H9 (cell line): ENCODE data around the gene MAP2K7. TPM values are rescaled to one million over a fixed set of nuclear protein-coding genes. Genes with fewer than 3 reads are reported as not detected.

Experiments
- DNase-seq: peaks from one replicate; pipeline ENCODE4 v3.0.0-alpha.2; 2017
- H2AFZ ChIP-seq: one replicate; pipeline ENCODE4 v1.6.1; 2013; ENCODE audit warnings: mild to moderate bottlenecking, low read length, control low read depth, moderate library complexity
- H2AK5ac ChIP-seq: 2 replicates; pipeline ENCODE4 v1.6.1; 2013; ENCODE audit warnings: low read length, control low read depth, mixed read lengths; ENCODE audit not compliant: insufficient read length
- H2BK120ac ChIP-seq: one replicate; pipeline ENCODE4 v1.6.1; 2013; ENCODE audit warnings: low read depth, mild to moderate bottlenecking, low read length, control low read depth, inconsistent platforms; ENCODE audit not compliant: poor library complexity, severe bottlenecking
- H2BK12ac ChIP-seq: 2 replicates; pipeline ENCODE4 v1.6.1; 2013; ENCODE audit warnings: low read length, control low read depth, mixed read lengths, low read depth; ENCODE audit not compliant: insufficient read length
- H2BK15ac ChIP-seq: 2 replicates; pipeline ENCODE4 v1.6.1; 2013; ENCODE audit warnings: low read depth, low read length, control low read depth
- H2BK20ac ChIP-seq: one replicate; pipeline ENCODE4 v1.6.1; 2013; ENCODE audit warnings: low read depth, mild to moderate bottlenecking, low read length, control low read depth, inconsistent platforms; ENCODE audit not compliant: poor library complexity, severe bottlenecking
- H2BK5ac ChIP-seq: 2 replicates; pipeline ENCODE4 v1.6.1; 2013; ENCODE audit warnings: low read length, control low read depth, mixed read lengths; ENCODE audit not compliant: insufficient read length
- H3K14ac ChIP-seq: 2 replicates; pipeline ENCODE4 v1.6.1; 2013; ENCODE audit warnings: low read length, control low read depth; ENCODE audit not compliant: insufficient read depth
- H3K18ac ChIP-seq: 2 replicates; pipeline ENCODE4 v1.6.1; 2013; ENCODE audit warnings: low read depth, mild to moderate bottlenecking, mixed read lengths, low read length, control low read depth; ENCODE audit not compliant: insufficient read length
- H3K23ac ChIP-seq: 2 replicates; pipeline ENCODE4 v1.6.1; 2013; ENCODE audit warnings: low read length, control low read depth, mixed read lengths, low read depth; ENCODE audit not compliant: insufficient read length
- H3K23me2 ChIP-seq: 2 replicates; pipeline ENCODE4 v1.6.1; 2013; ENCODE audit warnings: low read depth, mild to moderate bottlenecking, mixed read lengths, low read length, control low read depth; ENCODE audit not compliant: insufficient read length, poor library complexity, severe bottlenecking
- H3K27ac ChIP-seq: 2 replicates; pipeline ENCODE4 v1.5.1; 2013; ENCODE audit warnings: low read length, control low read depth, mixed read lengths, low read depth; ENCODE audit not compliant: insufficient read length
- H3K27me3 ChIP-seq: 2 replicates; pipeline ENCODE4 v1.6.1; 2013; ENCODE audit warnings: low read length, control low read depth, inconsistent platforms; ENCODE audit not compliant: insufficient read depth
- H3K4ac ChIP-seq: 2 replicates; pipeline ENCODE4 v1.6.1; 2013; ENCODE audit warnings: low read depth, mild to moderate bottlenecking, control low read depth, inconsistent platforms, low read length, moderate library complexity
- H3K4me1 ChIP-seq: 2 replicates; pipeline ENCODE4 v1.6.1; 2013; ENCODE audit warnings: low read length, control low read depth, inconsistent platforms; ENCODE audit not compliant: insufficient read depth
- H3K4me2 ChIP-seq: 2 replicates; pipeline ENCODE4 v1.6.1; 2013; ENCODE audit warnings: low read length, control low read depth, mixed read lengths; ENCODE audit not compliant: insufficient read length, insufficient read depth
- H3K56ac ChIP-seq: 2 replicates; pipeline ENCODE4 v1.6.1; 2013; ENCODE audit warnings: low read depth, mild to moderate bottlenecking, mixed read lengths, low read length, control low read depth; ENCODE audit not compliant: insufficient read length
- H3K79me1 ChIP-seq: 2 replicates; pipeline ENCODE4 v1.6.1; 2013; ENCODE audit warnings: low read depth, mild to moderate bottlenecking, moderate library complexity, low read length, control low read depth, inconsistent platforms; ENCODE audit not compliant: insufficient read depth, poor library complexity, severe bottlenecking
- H3K79me2 ChIP-seq: 2 replicates; pipeline ENCODE4 v1.6.1; 2013; ENCODE audit warnings: low read length, control low read depth, inconsistent platforms; ENCODE audit not compliant: insufficient read depth
- H3K9ac ChIP-seq: 2 replicates; pipeline ENCODE4 v1.6.1; 2013; ENCODE audit warnings: low read length, control low read depth, mixed read lengths; ENCODE audit not compliant: insufficient read length; ENCODE audit errors: extremely low read depth
- H3K9me3 ChIP-seq: one replicate; pipeline ENCODE4 v1.6.1; 2013; ENCODE audit warnings: low read depth, low read length, inconsistent platforms; ENCODE audit not compliant: control insufficient read depth
- H3T11ph ChIP-seq: one replicate; pipeline ENCODE4 v1.6.1; 2013; ENCODE audit warnings: mild to moderate bottlenecking, low read length, control low read depth, inconsistent platforms
- H4K20me1 ChIP-seq: one replicate; pipeline ENCODE4 v1.6.1; 2013; ENCODE audit not compliant: control insufficient read depth, insufficient read length, insufficient read depth
- H4K5ac ChIP-seq: 2 replicates; pipeline ENCODE4 v1.6.1; 2013; ENCODE audit warnings: low read depth, mild to moderate bottlenecking, mixed read lengths, low read length, control low read depth; ENCODE audit not compliant: insufficient read length
- H4K8ac ChIP-seq: replicated peaks from 2 replicates; pipeline ENCODE4 v1.6.1; 2013; ENCODE audit warnings: low read length, control low read depth, mixed read lengths, low read depth; ENCODE audit not compliant: insufficient read length
- H4K91ac ChIP-seq: 2 replicates; pipeline ENCODE4 v1.6.1; 2013; ENCODE audit warnings: low read depth, mild to moderate bottlenecking, moderate library complexity, mixed read lengths, low read length, control low read depth; ENCODE audit not compliant: insufficient read length
- H3K27ac Mint-ChIP-seq, 3 experiments: 2 replicates in 2 of 3; 3 replicates in 1 of 3; pipeline ENCODE4 v1.8.0; 2020 to 2021; ENCODE audit warnings: mixed read lengths in 3 of 3, mild to moderate bottlenecking in 1 of 3, moderate library complexity in 1 of 3
- H3K27me3 Mint-ChIP-seq: 2 replicates; pipeline ENCODE4 v1.8.0; 2021; ENCODE audit warnings: low read depth, mild to moderate bottlenecking, moderate library complexity, mixed read lengths
- H3K36me3 Mint-ChIP-seq, 3 experiments: 2 replicates in 2 of 3; 3 replicates in 1 of 3; pipeline ENCODE4 v1.8.0; 2020 to 2021; ENCODE audit warnings: low read depth in 3 of 3, mixed read lengths in 3 of 3; ENCODE audit not compliant: insufficient read depth in 1 of 3
- H3K4me1 Mint-ChIP-seq, 2 experiments: 2 replicates each; pipeline ENCODE4 v1.8.0; 2020; ENCODE audit warnings: mixed read lengths in 2 of 2
- H3K4me3 Mint-ChIP-seq, 2 experiments: 2 replicates in 1 of 2; 3 replicates in 1 of 2; pipeline ENCODE4 v1.8.0; 2020 to 2021; ENCODE audit warnings: mild to moderate bottlenecking in 2 of 2, mixed read lengths in 2 of 2, moderate library complexity in 1 of 2
- H3K9me3 Mint-ChIP-seq, 2 experiments: 2 replicates in 1 of 2; 3 replicates in 1 of 2; pipeline ENCODE4 v1.8.0; 2020; ENCODE audit warnings: mild to moderate bottlenecking in 2 of 2, mixed read lengths in 2 of 2, moderate library complexity in 1 of 2
- WGBS: extraction: QIAGEN DNeasy Blood & Tissue Kit; methylation state at CpG from one replicate; pipeline ENCODE4 v1.1.7; 2013; ENCODE audit warnings: missing lambda C conversion rate, low lambda C conversion rate, mixed read lengths; ENCODE audit not compliant: insufficient read length; ENCODE audit errors: extremely low coverage; 5-methylcytosine and 5-hydroxymethylcytosine counted together
- total RNA-seq: library from RNA; stranded (reverse); gene quantifications from 2 replicates; pipeline ENCODE4 v1.2.1, GENCODE V29; 2021
- TF ChIP-seq, protein P1 (sequence below): fragments of 200-600 bp; sonication (generic); conservative IDR thresholded peaks from 3 replicates; pipeline ENCODE4 v1.8.0; 2021; ENCODE audit warnings: antibody characterized with exemption, mild to moderate bottlenecking

Gene MAP2K7
- total RNA-seq, 1 experiment from 2014 or later = 48.1 TPM

DNA sequence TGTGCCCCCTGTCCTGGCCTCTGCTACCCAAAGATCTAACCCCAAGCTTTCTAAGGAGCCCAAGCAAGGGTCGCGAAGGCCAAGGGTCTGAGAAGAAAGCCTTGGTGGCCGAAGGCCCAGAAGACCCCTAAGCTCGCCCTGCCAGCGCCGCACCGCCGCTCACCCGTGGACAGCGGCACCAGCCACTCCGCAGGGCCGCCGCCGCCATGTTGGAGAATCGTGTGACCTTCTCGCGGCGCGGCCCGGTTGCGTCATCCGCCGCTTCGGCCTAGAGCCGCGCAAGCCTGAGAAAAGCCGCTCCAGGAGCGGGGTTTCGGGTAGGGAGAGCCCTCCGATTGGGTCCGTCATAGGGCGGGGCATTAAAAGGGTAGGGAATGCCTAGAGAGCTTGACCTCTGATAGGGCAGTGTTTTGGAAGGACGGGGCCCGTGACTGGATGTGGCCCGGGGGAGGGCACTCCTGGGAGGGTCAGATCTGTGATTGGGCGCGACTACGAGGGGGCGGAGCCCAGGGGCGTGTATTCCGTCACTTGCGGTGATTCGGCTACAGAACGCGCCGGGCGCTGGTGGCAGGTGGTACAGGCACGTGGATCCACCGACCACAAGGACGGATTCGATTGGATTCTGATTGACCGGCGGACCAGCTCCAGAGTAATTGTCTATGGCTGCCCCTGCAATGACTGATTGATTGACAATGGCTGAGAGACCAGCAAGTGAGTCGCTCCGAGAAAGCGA is 39.9 kb downstream of the MAP2K7 start, which contains the start of gene TIMM44:
TSS of gene TIMM44 (minus strand) at position 223 of the 733 bp plus-strand sequence. CDS start at position 208, 15 bp downstream.
- H2BK15ac ChIP-seq = 0 out of 2 replicates have a peak within 1 kb of the TSS, but pooled peaks have one; percentile 9
- no peak within 1 kb of the TSS for H2BK5ac ChIP-seq
- H3K4me1 ChIP-seq = no peaks in the 10 kb centered on the region
- no peaks in the 10 kb centered on the region; the same call in 1 of the 2 replicates for H3K27me3 Mint-ChIP-seq
- peak within 1 kb of the TSS; percentile 90 to 96 for H3K4me3 Mint-ChIP-seq
- H3K18ac ChIP-seq = peak within 1 kb of the TSS; percentile 49
- H3K4me2 ChIP-seq = peak within 1 kb of the TSS; percentile 66
- H3K27ac ChIP-seq = no peak within 1 kb of the TSS
- peaks cover 3 to 10% of the 10 kb centered on the region in 2 experiments; a peak in 2 of 4 replicates for H3K4me1 Mint-ChIP-seq
- no peaks in the 10 kb centered on the region for H3K9me3 ChIP-seq
- peak within 1 kb of the TSS; percentile 35; the same call in 1 of the 2 replicates for H3K4ac ChIP-seq
- no peak within 1 kb of the TSS for H4K8ac ChIP-seq
- H2AK5ac ChIP-seq = no peak within 1 kb of the TSS
- no peak within 1 kb of the TSS for H3K56ac ChIP-seq
- DNase-seq = peak; percentile 100
- H3K36me3 Mint-ChIP-seq = peaks cover 21 to 33% (median 26%) of the 10 kb centered on the region in 3 experiments
- no peaks in the 10 kb centered on the region for H3K23me2 ChIP-seq
- H2BK20ac ChIP-seq = no peak within 1 kb of the TSS
- H2AFZ ChIP-seq = no peak within 1 kb of the TSS
- H3K14ac ChIP-seq = peak within 1 kb of the TSS; percentile 89; the same call in 1 of the 2 replicates
- WGBS = no CpG with 5 or more reads among the region's 56 CpGs
- H3K9me3 Mint-ChIP-seq = peaks cover 0 to 2% of the 10 kb centered on the region in 2 experiments; a peak in 2 of 5 replicates
- H3K27me3 ChIP-seq = no peaks in the 10 kb centered on the region
- no peak within 1 kb of the TSS for H4K91ac ChIP-seq
- no peaks in the 10 kb centered on the region for H4K20me1 ChIP-seq
- no peak within 1 kb of the TSS for H4K5ac ChIP-seq
- no peak within 1 kb of the TSS for H3K23ac ChIP-seq
- peak within 1 kb of the TSS; percentile 52 for H2BK120ac ChIP-seq
- peaks cover 9% of the 10 kb centered on the region for H3K79me1 ChIP-seq
- H2BK12ac ChIP-seq = no peak within 1 kb of the TSS
- TF ChIP-seq, protein P1, sequence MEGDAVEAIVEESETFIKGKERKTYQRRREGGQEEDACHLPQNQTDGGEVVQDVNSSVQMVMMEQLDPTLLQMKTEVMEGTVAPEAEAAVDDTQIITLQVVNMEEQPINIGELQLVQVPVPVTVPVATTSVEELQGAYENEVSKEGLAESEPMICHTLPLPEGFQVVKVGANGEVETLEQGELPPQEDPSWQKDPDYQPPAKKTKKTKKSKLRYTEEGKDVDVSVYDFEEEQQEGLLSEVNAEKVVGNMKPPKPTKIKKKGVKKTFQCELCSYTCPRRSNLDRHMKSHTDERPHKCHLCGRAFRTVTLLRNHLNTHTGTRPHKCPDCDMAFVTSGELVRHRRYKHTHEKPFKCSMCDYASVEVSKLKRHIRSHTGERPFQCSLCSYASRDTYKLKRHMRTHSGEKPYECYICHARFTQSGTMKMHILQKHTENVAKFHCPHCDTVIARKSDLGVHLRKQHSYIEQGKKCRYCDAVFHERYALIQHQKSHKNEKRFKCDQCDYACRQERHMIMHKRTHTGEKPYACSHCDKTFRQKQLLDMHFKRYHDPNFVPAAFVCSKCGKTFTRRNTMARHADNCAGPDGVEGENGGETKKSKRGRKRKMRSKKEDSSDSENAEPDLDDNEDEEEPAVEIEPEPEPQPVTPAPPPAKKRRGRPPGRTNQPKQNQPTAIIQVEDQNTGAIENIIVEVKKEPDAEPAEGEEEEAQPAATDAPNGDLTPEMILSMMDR = no peak
- H3K27ac Mint-ChIP-seq = peak within 1 kb of the TSS; percentile 99 to 100 (median 99)
- H3T11ph ChIP-seq = no peak within 1 kb of the TSS
- H3K9ac ChIP-seq = peak within 1 kb of the TSS; percentile 80
- H3K79me2 ChIP-seq = peaks cover 3% of the 10 kb centered on the region; the same call in 1 of the 2 replicates
